Thyroid gland (tissue), 4 donors: Measurements from ENCODE around the gene LOXL1.

ENCODE experiments used
- CTCF ChIP-seq, 6 experiments: fragments of 200-600 bp in 3 of 6; fragments of 450-650 bp in 3 of 6; sonication (generic) in 3 of 6; IDR thresholded peaks; one replicate each; pipeline ENCODE4 v1.5.1; 2016 to 2019; ENCODE audit warnings: antibody characterized with exemption in 6 of 6, mild to moderate bottlenecking in 2 of 6, inconsistent platforms in 1 of 6, moderate library complexity in 1 of 6
- POLR2A ChIP-seq, 2 donors: fragments of 450-650 bp; IDR thresholded peaks; one replicate each; pipeline ENCODE4 v1.6.1; 2017; ENCODE audit warnings: antibody characterized with exemption in 2 of 2, mild to moderate bottlenecking in 2 of 2, moderate library complexity in 1 of 2

GRCh38 chr15:73937296-73937695, 11.0 kb downstream of the LOXL1 start:
- TF ChIP-seq POLR2A (IDR thresholded peaks at IDR 0.05) (no peak), CTCF (IDR thresholded peaks at IDR 0.05) (no peak)
